Left forelimb (tissue), 1 donor: ENCODE measurements around the gene PFKM.
A peak's percentile ranks its signal among the peaks of the same experiment; 100 is the strongest.

Experiments used
- DNase-seq: peaks from one replicate; pipeline ENCODE4 v3.0.0-alpha.2; 2018; ENCODE audit warnings: low spot score

The PFKM gene

GRCh38 chr12:48119078-48119833 is at the start of gene PFKM:
Gene PFKM (plus strand): TSS chr12:48119364. CDS start chr12:48122775, 3,411 bp downstream.
- DNase-seq: peak; percentile 87

GRCh38 chr12:48070033-48070432 is 49.1 kb upstream of the PFKM start:
- DNase-seq: no peak

- no peak for DNase-seq
These were observed 48.4 kb upstream of the PFKM start for GRCh38 chr12:48070731-48071130.

- DNase-seq: no peak
These were observed 47.4 kb upstream of the PFKM start for GRCh38 chr12:48071808-48072207.

- no peak for DNase-seq
These were observed 46.9 kb upstream of the PFKM start for GRCh38 chr12:48072266-48072665.

GRCh38 chr12:48074266-48074665 is 44.9 kb upstream of the PFKM start:
- DNase-seq: no peak

- DNase-seq: no peak
These were observed 43.3 kb upstream of the PFKM start for GRCh38 chr12:48075832-48076231.

- DNase-seq: no peak
These were observed 42.1 kb upstream of the PFKM start for GRCh38 chr12:48077111-48077510.

- no peak for DNase-seq
These were observed 40.3 kb upstream of the PFKM start for GRCh38 chr12:48078901-48079300.

- DNase-seq: no peak
These were observed 38.9 kb upstream of the PFKM start for GRCh38 chr12:48080285-48080684.

- DNase-seq: no peak
These were observed 38.3 kb upstream of the PFKM start for GRCh38 chr12:48080821-48081220.

GRCh38 chr12:48084066-48084465 is 35.1 kb upstream of the PFKM start:
- no peak for DNase-seq

- no peak for DNase-seq
These were observed 34.2 kb upstream of the PFKM start for GRCh38 chr12:48084841-48085460.

- DNase-seq: no peak
These were observed 32.8 kb upstream of the PFKM start for GRCh38 chr12:48086327-48086726.

- DNase-seq: no peak
These were observed 26.6 kb upstream of the PFKM start for GRCh38 chr12:48092611-48093010.

GRCh38 chr12:48104531-48104930 is 14.6 kb upstream of the PFKM start:
- DNase-seq: no peak

GRCh38 chr12:48105321-48105866 is 13.8 kb upstream of the PFKM start:
- no peak for DNase-seq

GRCh38 chr12:48105867-48106680 is 13.1 kb upstream of the PFKM start, which contains the start of gene SENP1:
Gene SENP1 (minus strand): TSS chr12:48106079. CDS start chr12:48101472, 4,607 bp downstream.
- peak; percentile 95 for DNase-seq

- DNase-seq: no peak
These were observed 12.2 kb upstream of the PFKM start for GRCh38 chr12:48106681-48107613.

GRCh38 chr12:48109424-48109823 is 9.7 kb upstream of the PFKM start:
- DNase-seq: no peak

- no peak for DNase-seq
These were observed 8.4 kb upstream of the PFKM start for GRCh38 chr12:48110691-48111311.
